Hepatocyte (in vitro differentiated cells): ENCODE data around the gene PHAF1.

Experiments used
- CTCF ChIP-seq: fragments of 200-600 bp; sonication (generic); IDR thresholded peaks from 2 replicates; pipeline ENCODE4 v1.5.1; 2016; ENCODE audit warnings: antibody characterized with exemption, mild to moderate bottlenecking; ENCODE audit not compliant: poor library complexity
- EZH2 ChIP-seq: fragments of 200-600 bp; sonication (generic); IDR thresholded peaks from 2 replicates; pipeline ENCODE4 v1.6.1; 2016; ENCODE audit warnings: antibody characterized with exemption, mild to moderate bottlenecking, borderline replicate concordance
- EZH2phosphoT487 ChIP-seq: fragments of 200-600 bp; sonication (generic); IDR thresholded peaks from one replicate; pipeline ENCODE4 v1.6.1; 2018; ENCODE audit warnings: antibody characterized with exemption, mild to moderate bottlenecking, low read depth, moderate library complexity; ENCODE audit not compliant: unreplicated experiment, severe bottlenecking

- TF ChIP-seq EZH2 (no peak), CTCF (no peak), EZH2phosphoT487 (no peak)
Measured at GRCh38 chr16:67158637-67159600, 49.2 kb downstream of the PHAF1 start.
